Gastrocnemius medialis (tissue), 4 donors: ENCODE results near the gene GABRG3. TPM values are rescaled to one million over a fixed set of nuclear protein-coding genes. Genes with fewer than 3 reads are reported as not detected.

Source experiments
- ATAC-seq, 2 donors: fragments of 150-250 bp; one replicate each; pipeline ENCODE4 v1.9.1; 2016
- DNase-seq, 2 donors: peaks; one replicate each; pipeline ENCODE4 v3.0.0-alpha.2; 2019
- H3K27ac ChIP-seq, 4 donors: fragments of 200-600 bp; sonication (generic); 1 replicate in 1 of 4; 2 replicates in 3 of 4; pipeline ENCODE4 v1.5.1; 2016 to 2018; ENCODE audit warnings: mild to moderate bottlenecking in 2 of 4, moderate library complexity in 1 of 4
- H3K27me3 ChIP-seq, 3 donors: fragments of 200-600 bp; sonication (generic) in 2 of 3; 1 replicate in 1 of 3; 2 replicates in 2 of 3; pipeline versions ENCODE4 v1.5.1 to v1.6.0; 2016 to 2019; ENCODE audit warnings: mild to moderate bottlenecking in 1 of 3, moderate library complexity in 1 of 3
- H3K36me3 ChIP-seq, 2 donors: fragments of 200-600 bp; sonication (generic) in 1 of 2; one replicate each; pipeline ENCODE4 v1.5.1; 2017 to 2018
- H3K4me1 ChIP-seq, 2 donors: fragments of 200-600 bp; sonication (generic) in 1 of 2; one replicate each; pipeline ENCODE4 v1.5.1; 2016 to 2017; ENCODE audit warnings: mild to moderate bottlenecking in 2 of 2
- H3K4me3 ChIP-seq, 4 donors: fragments of 200-600 bp; sonication (generic) in 3 of 4; 1 replicate in 1 of 4; 2 replicates in 3 of 4; pipeline ENCODE4 v1.5.1; 2016 to 2019; ENCODE audit warnings: mild to moderate bottlenecking in 2 of 4
- H3K9me3 ChIP-seq, 3 donors: fragments of 200-600 bp; sonication (generic) in 2 of 3; 1 replicate in 1 of 3; 2 replicates in 2 of 3; pipeline ENCODE4 v1.5.1; 2016 to 2019
- POLR2A ChIP-seq, 2 donors: fragments of 450-650 bp; IDR thresholded peaks; one replicate each; pipeline ENCODE4 v1.6.1; 2017; ENCODE audit warnings: antibody characterized with exemption in 2 of 2, mild to moderate bottlenecking in 2 of 2, moderate library complexity in 2 of 2
- in situ Hi-C, 4 donors: fragments of 200-750 bp; cut with MboI; loops; one replicate each; pipeline versions ENCODE4 v1.15.0 to v1.8.0; 2017; ENCODE audit warnings: low sequenced_read_pairs in 4 of 4
- intact Hi-C: fragments of 100-400 bp; cut with DNase I; formaldehyde crosslinking; loops from one replicate; pipeline ENCODE4 v1.15.1; 2023; ENCODE audit warnings: low total_unique reads
- total RNA-seq, 4 donors: library from RNA; depleted of rRNA; stranded (reverse); fragments of >200 nt; gene quantifications; one replicate each; pipeline versions ENCODE4 v1.1.0 to v1.2.3, GENCODE V29; 2016
- TF ChIP-seq, protein P1 (sequence below), 5 experiments: fragments of 450-650 bp in 3 of 5; fragments of 200-600 bp in 2 of 5; sonication (generic) in 2 of 5; IDR thresholded peaks in 4 of 5; conservative IDR thresholded peaks in 1 of 5; 1 replicate in 4 of 5; 2 replicates in 1 of 5; pipeline ENCODE4 v1.5.1; 2016 to 2019; ENCODE audit warnings: antibody characterized with exemption in 5 of 5, mild to moderate bottlenecking in 3 of 5, moderate library complexity in 3 of 5

The GABRG3 gene
- total RNA-seq, 4 donors from 2014 or later, result not detected

DNA sequence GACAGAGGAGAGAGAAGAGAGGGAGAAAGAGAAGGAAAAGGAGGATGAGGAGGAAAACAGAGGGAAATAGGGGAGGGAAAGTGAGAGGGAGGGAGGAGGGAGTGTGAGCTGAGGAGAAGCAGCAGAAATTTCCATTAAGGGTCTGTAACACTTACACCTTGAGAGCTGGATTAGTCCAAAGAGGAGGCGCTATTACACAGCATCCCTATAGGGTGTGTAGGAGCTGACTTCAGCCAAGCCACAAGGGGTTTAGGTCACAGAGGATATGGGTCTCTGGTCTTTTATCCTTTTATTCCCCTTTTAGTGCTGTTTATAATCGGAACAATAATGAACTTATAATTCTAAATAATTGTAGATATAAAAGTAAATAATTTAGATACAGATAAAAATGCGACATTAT lies 230.4 kb downstream of the GABRG3 start:
- H3K27me3 ChIP-seq, result no peaks in the 10 kb centered on the region
- no peaks in the 10 kb centered on the region for H3K4me1 ChIP-seq
- in situ Hi-C loops (no loop called here), intact Hi-C loops (no loop called here)
- H3K4me3 ChIP-seq, result no peak overlapping the region
- DNase-seq (no peak), ATAC-seq (no peak)
- no peaks in the 10 kb centered on the region for H3K9me3 ChIP-seq
- no peaks in the 10 kb centered on the region for H3K36me3 ChIP-seq
- no peak for TF ChIP-seq POLR2A (IDR thresholded peaks at IDR 0.05)
- TF ChIP-seq, protein P1, sequence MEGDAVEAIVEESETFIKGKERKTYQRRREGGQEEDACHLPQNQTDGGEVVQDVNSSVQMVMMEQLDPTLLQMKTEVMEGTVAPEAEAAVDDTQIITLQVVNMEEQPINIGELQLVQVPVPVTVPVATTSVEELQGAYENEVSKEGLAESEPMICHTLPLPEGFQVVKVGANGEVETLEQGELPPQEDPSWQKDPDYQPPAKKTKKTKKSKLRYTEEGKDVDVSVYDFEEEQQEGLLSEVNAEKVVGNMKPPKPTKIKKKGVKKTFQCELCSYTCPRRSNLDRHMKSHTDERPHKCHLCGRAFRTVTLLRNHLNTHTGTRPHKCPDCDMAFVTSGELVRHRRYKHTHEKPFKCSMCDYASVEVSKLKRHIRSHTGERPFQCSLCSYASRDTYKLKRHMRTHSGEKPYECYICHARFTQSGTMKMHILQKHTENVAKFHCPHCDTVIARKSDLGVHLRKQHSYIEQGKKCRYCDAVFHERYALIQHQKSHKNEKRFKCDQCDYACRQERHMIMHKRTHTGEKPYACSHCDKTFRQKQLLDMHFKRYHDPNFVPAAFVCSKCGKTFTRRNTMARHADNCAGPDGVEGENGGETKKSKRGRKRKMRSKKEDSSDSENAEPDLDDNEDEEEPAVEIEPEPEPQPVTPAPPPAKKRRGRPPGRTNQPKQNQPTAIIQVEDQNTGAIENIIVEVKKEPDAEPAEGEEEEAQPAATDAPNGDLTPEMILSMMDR (IDR thresholded peaks at IDR 0.05 in 4 of 5, conservative IDR thresholded peaks at IDR 0.05 in 1 of 5), result no peak
- no peak overlapping the region for H3K27ac ChIP-seq

DNA sequence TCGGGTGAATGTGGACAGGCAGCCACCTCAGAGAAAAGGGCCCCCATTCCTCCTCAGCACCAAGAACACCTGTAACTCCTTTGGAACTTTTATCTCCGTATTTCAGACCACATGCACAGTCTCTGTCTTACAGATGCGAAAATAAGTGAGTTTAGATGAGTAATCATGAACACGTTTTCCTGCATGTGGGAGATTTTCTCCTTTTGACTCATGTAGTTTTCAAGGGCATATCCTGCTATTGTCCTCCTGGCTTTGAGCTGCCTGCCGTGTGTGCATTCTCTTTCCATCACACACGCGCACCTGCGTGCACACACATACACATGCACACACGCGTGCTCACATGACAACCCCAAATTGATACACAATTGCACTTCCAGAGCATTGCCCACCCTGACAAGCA lies 239.2 kb downstream of the GABRG3 start:
- Histone ChIP-seq H3K36me3 (no peaks in the 10 kb centered on the region), H3K4me3 (no peak overlapping the region), H3K27ac (no peak overlapping the region), H3K27me3 (no peaks in the 10 kb centered on the region), H3K9me3 (no peaks in the 10 kb centered on the region), H3K4me1 (no peaks in the 10 kb centered on the region)
- intact Hi-C loops (no loop called here), in situ Hi-C loops (no loop called here)
- DNase-seq (no peak), ATAC-seq (no peak)
- no peak for TF ChIP-seq POLR2A (IDR thresholded peaks at IDR 0.05)
- TF ChIP-seq, protein P1 (IDR thresholded peaks at IDR 0.05 in 4 of 5, conservative IDR thresholded peaks at IDR 0.05 in 1 of 5), result no peak

DNA sequence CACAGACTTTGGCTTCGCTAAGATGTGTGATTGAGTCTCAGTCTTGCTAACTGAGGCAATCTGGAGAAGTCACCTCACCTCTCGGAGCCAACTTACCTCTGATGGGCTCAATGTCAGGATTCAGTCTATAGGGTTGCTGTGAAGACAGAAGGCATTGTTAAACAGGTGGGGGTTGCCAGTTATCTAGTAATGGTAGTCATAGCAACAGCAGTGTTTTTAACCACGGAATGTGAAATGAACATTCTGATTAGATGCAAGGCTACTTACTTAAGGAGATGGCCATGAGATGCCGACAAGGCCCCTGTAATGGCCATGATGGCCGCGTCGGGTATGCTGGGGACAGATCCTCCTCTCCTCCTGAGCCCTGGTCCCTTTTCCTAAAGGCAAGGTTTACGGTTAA lies 243.1 kb downstream of the GABRG3 start:
- no peaks in the 10 kb centered on the region for H3K9me3 ChIP-seq
- ATAC-seq, result no peak

DNA sequence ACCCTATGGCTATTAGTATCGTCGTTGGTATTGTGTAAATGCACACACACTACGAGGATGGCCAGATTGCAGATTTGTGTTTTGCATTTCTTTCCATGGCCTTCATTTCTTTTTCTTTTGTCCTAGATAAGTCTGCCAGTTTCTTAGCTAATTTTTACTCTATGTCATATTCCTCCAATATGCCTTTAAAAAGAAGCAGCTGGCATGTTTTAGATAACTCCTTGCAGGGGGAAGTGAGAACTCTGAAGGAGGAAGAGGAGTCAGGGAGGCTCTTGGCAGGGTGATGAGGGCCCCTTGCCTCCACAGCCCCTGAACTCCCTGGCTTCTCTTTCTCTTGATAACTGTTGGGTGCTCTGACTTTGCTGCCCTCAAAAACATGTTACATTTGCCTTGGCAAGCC lies 244.0 kb downstream of the GABRG3 start:
- TF ChIP-seq POLR2A (IDR thresholded peaks at IDR 0.05), result no peak
- TF ChIP-seq, protein P1 (IDR thresholded peaks at IDR 0.05 in 4 of 5, conservative IDR thresholded peaks at IDR 0.05 in 1 of 5), result no peak
- no peaks in the 10 kb centered on the region for H3K9me3 ChIP-seq
- in situ Hi-C loops, result no loop called here
- H3K27ac ChIP-seq, result no peak overlapping the region
- DNase-seq (no peak), ATAC-seq (no peak)
- H3K36me3 ChIP-seq, result no peaks in the 10 kb centered on the region
- no peaks in the 10 kb centered on the region for H3K4me1 ChIP-seq
- no peak overlapping the region for H3K4me3 ChIP-seq
- no peaks in the 10 kb centered on the region for H3K27me3 ChIP-seq
- intact Hi-C loops, result no loop called here

More for the DNA sequence above, 243.1 kb downstream of the GABRG3 start:
- Histone ChIP-seq H3K36me3 (no peaks in the 10 kb centered on the region), H3K4me1 (no peaks in the 10 kb centered on the region), H3K4me3 (no peak overlapping the region), H3K27me3 (no peaks in the 10 kb centered on the region), H3K27ac (no peak overlapping the region)
- TF ChIP-seq, protein P1 (IDR thresholded peaks at IDR 0.05 in 4 of 5, conservative IDR thresholded peaks at IDR 0.05 in 1 of 5), result no peak
- no peak for TF ChIP-seq POLR2A (IDR thresholded peaks at IDR 0.05)
- intact Hi-C loops (no loop called here), in situ Hi-C loops (no loop called here)
- DNase-seq, result no peak

- no peaks in the 10 kb centered on the region for H3K36me3 ChIP-seq
- no peak for DNase-seq
- ATAC-seq, result no peak
- H3K9me3 ChIP-seq, result no peaks in the 10 kb centered on the region
- H3K27me3 ChIP-seq, result no peaks in the 10 kb centered on the region
- in situ Hi-C loops (no loop called here), intact Hi-C loops (no loop called here)
- H3K4me1 ChIP-seq, result no peaks in the 10 kb centered on the region
- no peak overlapping the region for H3K4me3 ChIP-seq
- no peak overlapping the region for H3K27ac ChIP-seq
- TF ChIP-seq, protein P1 (IDR thresholded peaks at IDR 0.05 in 4 of 5, conservative IDR thresholded peaks at IDR 0.05 in 1 of 5), result no peak
- TF ChIP-seq POLR2A (IDR thresholded peaks at IDR 0.05), result no peak
Measured at GRCh38 chr15:27218426-27218825, 247.4 kb downstream of the GABRG3 start.
